Right ventricle myocardium inferior (tissue), 1 donor: ENCODE results near the gene KCTD4. TPM values are rescaled to one million over a fixed set of nuclear protein-coding genes. Genes with fewer than 3 reads are reported as not detected.
A peak's percentile ranks its signal among the peaks of the same experiment; 100 is the strongest.

Source experiments
- ATAC-seq: fragments of 200-7000 bp; cut with Tn5 transposase; one replicate; pipeline ENCODE4 v1.9.1; 2020; ENCODE audit warnings: mild to moderate bottlenecking, moderate library complexity
- DNase-seq: peaks from one replicate; pipeline ENCODE4 v3.0.0; 2021; ENCODE audit errors: missing footprints
- intact Hi-C: fragments of 100-400 bp; cut with DNase I; formaldehyde crosslinking; loops from one replicate; pipeline ENCODE4 v1.11.0; 2022
- total RNA-seq: library from RNA; stranded (reverse); fragmentation: NEBNext Ultra II Directional; extraction: Animal tissue kit (Norgen Biotek cat#: 25700); gene quantifications from one replicate; pipeline ENCODE4 v1.2.1, GENCODE V29; 2021
- donor health status: DM: no; HTN: yes; CAD: no; lungs with severe emphysema.

Gene KCTD4
- total RNA-seq, 1 donor from 2014 or later: not detected

- ATAC-seq: no peak
- no peak for DNase-seq
- intact Hi-C loops: no loop called here
Measured at GRCh38 chr13:45185286-45185685, 15.6 kb downstream of the KCTD4 start.

GRCh38 chr13:45184693-45185092, 16.2 kb downstream of the KCTD4 start:
- DNase-seq (no peak), ATAC-seq (no peak)
- intact Hi-C loops: no loop called here

- ATAC-seq (no peak), DNase-seq (no peak)
- intact Hi-C loops: no loop called here
Measured at GRCh38 chr13:45180713-45181601, 19.9 kb downstream of the KCTD4 start.

GRCh38 chr13:45180303-45180702, 20.5 kb downstream of the KCTD4 start:
- no peak for DNase-seq
- ATAC-seq: no peak
- intact Hi-C loops: no loop called here

- intact Hi-C loops: no loop called here
- DNase-seq (no peak), ATAC-seq (no peak)
Measured at GRCh38 chr13:45179428-45179827, 21.4 kb downstream of the KCTD4 start.

- intact Hi-C loops: no loop called here
- ATAC-seq (no peak), DNase-seq (no peak)
Measured at GRCh38 chr13:45178349-45179162, 22.3 kb downstream of the KCTD4 start.

GRCh38 chr13:45174478-45174877, 26.4 kb downstream of the KCTD4 start:
- DNase-seq: no peak
- ATAC-seq: no peak
- intact Hi-C loops: no loop called here

- ATAC-seq (no peak), DNase-seq (no peak)
- intact Hi-C loops: no loop called here
Measured at GRCh38 chr13:45168555-45168930, 32.3 kb downstream of the KCTD4 start.

- intact Hi-C loops: no loop called here
- DNase-seq (no peak), ATAC-seq (peak; percentile 87)
Measured at GRCh38 chr13:45167611-45168554, 33.0 kb downstream of the KCTD4 start.

GRCh38 chr13:45166858-45167257, 34.0 kb downstream of the KCTD4 start:
- DNase-seq (no peak), ATAC-seq (no peak)
- intact Hi-C loops: no loop called here

GRCh38 chr13:45162821-45163220, 38.0 kb downstream of the KCTD4 start:
- DNase-seq: no peak
- ATAC-seq: no peak
- intact Hi-C loops: no loop called here

- ATAC-seq (no peak), DNase-seq (no peak)
- intact Hi-C loops: no loop called here
Measured at GRCh38 chr13:45162194-45162593, 38.7 kb downstream of the KCTD4 start.

GRCh38 chr13:45156565-45157361, 44.1 kb downstream of the KCTD4 start:
- intact Hi-C loops: no loop called here
- ATAC-seq (no peak), DNase-seq (no peak)

GRCh38 chr13:45149964-45150363, 50.9 kb downstream of the KCTD4 start:
- DNase-seq (no peak), ATAC-seq (no peak)
- intact Hi-C loops: no loop called here

GRCh38 chr13:45143346-45143751, 57.5 kb downstream of the KCTD4 start:
- intact Hi-C loops: no loop called here
- DNase-seq (no peak), ATAC-seq (peak; percentile 37)
